HCT116 (cell line): ENCODE measurements around the gene SUPT3H. TPM values are rescaled to one million over a fixed set of nuclear protein-coding genes. Genes with fewer than 3 reads are reported as not detected.

Experiments used
- ATAC-seq: fragments of 200-7000 bp; cut with Tn5 transposase; 2 replicates; pipeline ENCODE4 v1.9.1; 2020; ENCODE audit warnings: mild to moderate bottlenecking, moderate library complexity
- BruUV-seq: library from RNA; stranded (reverse); fragments of 400-500 nt; replicated peaks from 2 replicates; lab custom pipeline; 2021; lab: Mats Ljungman, UMichigan
- CTCF ChIA-PET: fragments of 300-600 bp; sonication (Branson Sonifier 250); formaldehyde crosslinking; loops from one replicate; lab custom pipeline; 2021; ENCODE audit warnings: antibody characterized with exemption; lab: Charles Lee
- POLR2A ChIA-PET: fragments of 300-600, 350-600 bp; sonication (Branson Sonifier 250); formaldehyde crosslinking; loops from one replicate; lab custom pipeline; 2021; ENCODE audit warnings: antibody characterized with exemption; lab: Charles Lee
- RAD21 ChIA-PET, 2 experiments: fragments of 300-600 bp; sonication (Branson Sonifier 250); formaldehyde crosslinking; loops; one replicate each; lab custom pipeline; 2023; ENCODE audit warnings: low total read pairs in 2 of 2; ENCODE audit not compliant: uncharacterized antibody in 2 of 2, unreplicated experiment in 2 of 2, low non-redundant PET in 1 of 2; lab: Charles Lee
- DNase-seq: peaks from one replicate; pipeline ENCODE4 v3.0.0-alpha.2; 2010; ENCODE audit warnings: low read depth, low spot score
- H2AFZ ChIP-seq: fragments of 200-600 bp; shearing (Covaris generic), sonication (generic); 2 replicates; pipeline ENCODE4 v1.6.1; 2017; ENCODE audit warnings: low read depth, mixed run types, mixed read lengths, antibody characterized with exemption, low read length; ENCODE audit not compliant: poor library complexity, severe bottlenecking
- H3K27ac ChIP-seq: 2 replicates; pipeline ENCODE4 v1.5.1; 2012; ENCODE audit warnings: low read depth, low read length
- H3K27me3 ChIP-seq: fragments of 200-600 bp; sonication (generic); 2 replicates; pipeline ENCODE4 v1.6.1; 2016; ENCODE audit warnings: mixed run types, low read length, mixed read lengths; ENCODE audit not compliant: insufficient read depth
- H3K36me3 ChIP-seq, 2 experiments: fragments of 200-500 bp in 1 of 2; fragments of 200-600 bp in 1 of 2; sonication (Bioruptor generic) in 1 of 2; sonication (generic) in 1 of 2; 2 replicates each; pipeline versions ENCODE4 v1.5.1 to v1.6.1; 2014 to 2016; ENCODE audit warnings: low read length in 2 of 2, inconsistent platforms in 1 of 2, mixed read lengths in 1 of 2, mixed run types in 1 of 2; ENCODE audit not compliant: insufficient read depth in 2 of 2, control insufficient read depth in 1 of 2
- H3K4me1 ChIP-seq, 2 experiments: fragments of 200-600 bp in 1 of 2; sonication (generic) in 1 of 2; 2 replicates each; pipeline versions ENCODE4 v1.5.1 to v1.6.1; 2012 to 2017; ENCODE audit warnings: low read length in 2 of 2, inconsistent platforms in 1 of 2, mild to moderate bottlenecking in 1 of 2, mixed read lengths in 1 of 2, mixed run types in 1 of 2, moderate library complexity in 1 of 2; ENCODE audit not compliant: insufficient read depth in 2 of 2, control insufficient read depth in 1 of 2
- H3K4me2 ChIP-seq: fragments of 200-600 bp; sonication (generic); 2 replicates; pipeline ENCODE4 v1.6.1; 2017; ENCODE audit warnings: mixed run types, low read length, mixed read lengths
- H3K4me3 ChIP-seq, 2 experiments: fragments of 200-600 bp in 1 of 2; sonication (generic) in 1 of 2; replicated peaks in 1 of 2; 2 replicates each; pipeline ENCODE4 v1.5.1; 2011 to 2016; ENCODE audit warnings: low read length in 2 of 2, control low read depth in 1 of 2, low read depth in 1 of 2, mild to moderate bottlenecking in 1 of 2, mixed read lengths in 1 of 2, mixed run types in 1 of 2
- H3K79me2 ChIP-seq: fragments of 200-600 bp; sonication (generic); 2 replicates; pipeline ENCODE4 v1.6.1; 2017; ENCODE audit warnings: mild to moderate bottlenecking, mixed run types, low read length, moderate library complexity, mixed read lengths; ENCODE audit not compliant: insufficient read depth
- H3K9ac ChIP-seq: fragments of 200-600 bp; sonication (generic); 2 replicates; pipeline ENCODE4 v1.6.1; 2016; ENCODE audit warnings: low read length, mixed read lengths
- H3K9me2 ChIP-seq: fragments of 200-600 bp; sonication (generic), shearing (Covaris generic); 2 replicates; pipeline ENCODE4 v1.6.1; 2017; ENCODE audit warnings: mixed run types, mild to moderate bottlenecking, moderate library complexity; ENCODE audit not compliant: insufficient read depth
- H3K9me3 ChIP-seq, 2 experiments: fragments of 200-500 bp in 1 of 2; fragments of 200-600 bp in 1 of 2; sonication (Bioruptor generic) in 1 of 2; sonication (generic) in 1 of 2; 2 replicates each; pipeline ENCODE4 v1.6.1; 2014 to 2017; ENCODE audit warnings: low read length in 2 of 2, mixed read lengths in 2 of 2, inconsistent platforms in 1 of 2, low read depth in 1 of 2, mild to moderate bottlenecking in 1 of 2, mixed run types in 1 of 2, moderate library complexity in 1 of 2; ENCODE audit not compliant: control insufficient read depth in 1 of 2, insufficient read depth in 1 of 2
- H4K20me1 ChIP-seq: fragments of 200-600 bp; sonication (generic), shearing (Covaris generic); 2 replicates; pipeline ENCODE4 v1.6.1; 2017; ENCODE audit warnings: mixed run types, mild to moderate bottlenecking, moderate library complexity; ENCODE audit not compliant: insufficient read depth
- CEBPB ChIP-seq: IDR thresholded peaks from 2 replicates; pipeline ENCODE4 v1.6.1; 2012; ENCODE audit warnings: low read depth
- EGR1 ChIP-seq: IDR thresholded peaks from 2 replicates; pipeline ENCODE4 v1.6.1; 2012; ENCODE audit warnings: low read depth
- ELF1 ChIP-seq: IDR thresholded peaks from 2 replicates; pipeline ENCODE4 v1.6.1; 2012; ENCODE audit warnings: low read depth, borderline replicate concordance
- EZH2 ChIP-seq: fragments of 200-600 bp; sonication (generic); IDR thresholded peaks from 2 replicates; pipeline ENCODE4 v1.6.1; 2017; ENCODE audit warnings: antibody characterized with exemption, mixed run types
- FOSL1 ChIP-seq: IDR thresholded peaks from 2 replicates; pipeline ENCODE4 v1.6.1; 2012; ENCODE audit warnings: low read depth
- JUND ChIP-seq: IDR thresholded peaks from 2 replicates; pipeline ENCODE4 v1.6.1; 2012
- MAX ChIP-seq: IDR thresholded peaks from 2 replicates; pipeline ENCODE4 v1.6.1; 2012
- POLR2AphosphoS5 ChIP-seq: IDR thresholded peaks from 2 replicates; pipeline ENCODE4 v1.6.1; 2011; ENCODE audit warnings: mild to moderate bottlenecking, low read depth, low read length, moderate library complexity
- RAD21 ChIP-seq: IDR thresholded peaks from 2 replicates; pipeline ENCODE4 v1.6.1; 2012; ENCODE audit warnings: low read depth, mild to moderate bottlenecking
- SIN3A ChIP-seq: IDR thresholded peaks from 2 replicates; pipeline ENCODE4 v1.6.1; 2012; ENCODE audit warnings: low read depth
- SP1 ChIP-seq: IDR thresholded peaks from 2 replicates; pipeline ENCODE4 v1.6.1; 2012; ENCODE audit warnings: low read depth
- SRF ChIP-seq: IDR thresholded peaks from 2 replicates; pipeline ENCODE4 v1.6.1; 2012; ENCODE audit warnings: low read depth
- TCF7L2 ChIP-seq: IDR thresholded peaks from 2 replicates; pipeline ENCODE4 v1.7.0; 2011; ENCODE audit warnings: borderline replicate concordance, inconsistent platforms; ENCODE audit not compliant: insufficient read depth, insufficient read length; ENCODE audit errors: extremely low read depth
- YY1 ChIP-seq: IDR thresholded peaks from 2 replicates; pipeline ENCODE4 v1.6.1; 2011; ENCODE audit warnings: low read length, low read depth, moderate library complexity, mild to moderate bottlenecking; ENCODE audit not compliant: insufficient replicate concordance; ENCODE audit errors: extremely low read depth
- ZFX ChIP-seq: fragments of 450-650 bp; IDR thresholded peaks from 2 replicates; pipeline ENCODE4 v1.6.1; 2017
- ZNF274 ChIP-seq: fragments of 200-500 bp; sonication (Bioruptor generic); IDR thresholded peaks from 2 replicates; pipeline ENCODE4 v1.6.1; 2014; ENCODE audit warnings: mild to moderate bottlenecking, low read depth, low read length, inconsistent platforms
- intact Hi-C: fragments of 100-400 bp; cut with micrococcal nuclease; formaldehyde crosslinking; loops from 2 replicates; pipeline ENCODE4 v1.10.0; 2022
- total RNA-seq: library from RNA; stranded (reverse); gene quantifications from one replicate; pipeline ENCODE4 v1.2.1, GENCODE V29; 2021; ENCODE audit not compliant: unreplicated experiment
- TF ChIP-seq, protein P1 (sequence below), 3 experiments: fragments of 200-600 bp in 1 of 3; sonication (generic) in 1 of 3; IDR thresholded peaks in 2 of 3; conservative IDR thresholded peaks in 1 of 3; 2 replicates each; pipeline ENCODE4 v1.5.1; 2012 to 2017; ENCODE audit warnings: low read depth in 2 of 3, low read length in 2 of 3, antibody characterized with exemption in 1 of 3, borderline replicate concordance in 1 of 3, control low read depth in 1 of 3, mild to moderate bottlenecking in 1 of 3, mixed read lengths in 1 of 3, mixed run types in 1 of 3, moderate library complexity in 1 of 3; ENCODE audit not compliant: insufficient read depth in 1 of 3
- TF ChIP-seq, protein P2 (sequence below): IDR thresholded peaks from 2 replicates; pipeline ENCODE4 v1.6.1; 2012
- TF ChIP-seq, protein P3 (sequence below): IDR thresholded peaks from 2 replicates; pipeline ENCODE4 v1.6.1; 2011; ENCODE audit warnings: mild to moderate bottlenecking, low read length, moderate library complexity; ENCODE audit not compliant: insufficient replicate concordance; ENCODE audit errors: extremely low read depth
- TF ChIP-seq, protein P4 (sequence below): IDR thresholded peaks from 2 replicates; pipeline ENCODE4 v1.6.1; 2012; ENCODE audit warnings: low read depth

Gene SUPT3H
- total RNA-seq, 1 experiment from 2014 or later = 7.4 TPM

DNA sequence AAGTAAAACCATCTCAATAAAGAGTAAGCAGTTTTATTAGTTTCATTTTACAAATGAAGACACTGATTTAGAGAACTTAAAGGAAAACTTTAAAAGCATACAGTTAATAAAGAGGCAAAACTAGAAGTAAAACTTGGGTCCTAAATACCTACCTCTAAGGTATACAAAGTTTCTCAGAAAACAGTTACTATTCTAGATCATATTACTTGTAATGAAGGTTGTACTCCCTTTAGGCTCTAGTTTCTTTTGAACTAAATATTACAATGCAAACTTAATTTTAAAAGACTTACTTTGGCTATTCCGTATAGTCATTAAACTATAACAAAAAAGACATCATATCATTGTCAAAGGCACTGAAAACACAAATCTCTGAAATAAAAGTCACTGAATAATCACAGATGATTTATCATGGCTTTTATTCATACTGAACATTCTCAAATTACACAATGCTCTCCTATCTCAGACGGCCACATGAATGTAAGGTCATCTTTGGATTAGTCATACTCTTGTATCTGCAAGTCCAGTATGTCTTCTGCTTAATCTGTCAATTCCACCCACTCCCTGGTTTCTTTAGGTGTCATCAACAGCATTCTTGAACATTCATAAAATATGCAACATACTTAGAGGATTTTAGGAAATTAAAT lies 411.2 kb downstream of the SUPT3H start:
- H3K9ac ChIP-seq = no peak overlapping the region
- no peaks in the 10 kb centered on the region for H3K36me3 ChIP-seq
- POLR2A ChIA-PET = no interaction called here
- intact Hi-C loops = no loop called here
- H3K79me2 ChIP-seq = no peaks in the 10 kb centered on the region
- H2AFZ ChIP-seq = no peak overlapping the region
- H3K9me3 ChIP-seq = no peaks in the 10 kb centered on the region
- H3K4me2 ChIP-seq = peak overlapping the region; percentile 50
- CTCF ChIA-PET = no interaction called here
- H3K9me2 ChIP-seq = no peaks in the 10 kb centered on the region
- no peak overlapping the region for H3K4me3 ChIP-seq
- H3K4me1 ChIP-seq = peaks cover 12 to 19% of the 10 kb centered on the region in 2 experiments
- no peaks in the 10 kb centered on the region for H4K20me1 ChIP-seq
- RAD21 ChIA-PET = no interaction called here
- no peak overlapping the region for H3K27ac ChIP-seq
- ATAC-seq (peak; percentile 96), DNase-seq (peak; percentile 65)
- no peaks in the 10 kb centered on the region for H3K27me3 ChIP-seq
- BruUV-seq = no TSS peak
- TF ChIP-seq SRF = no peak
- TF ChIP-seq ZNF274 = no peak
- TF ChIP-seq SIN3A = 0 out of 2 replicates have a peak, but pooled peaks have one; percentile 50
- TF ChIP-seq JUND = peak; percentile 73; the same call in 1 of the 2 replicates
- TF ChIP-seq, protein P1, sequence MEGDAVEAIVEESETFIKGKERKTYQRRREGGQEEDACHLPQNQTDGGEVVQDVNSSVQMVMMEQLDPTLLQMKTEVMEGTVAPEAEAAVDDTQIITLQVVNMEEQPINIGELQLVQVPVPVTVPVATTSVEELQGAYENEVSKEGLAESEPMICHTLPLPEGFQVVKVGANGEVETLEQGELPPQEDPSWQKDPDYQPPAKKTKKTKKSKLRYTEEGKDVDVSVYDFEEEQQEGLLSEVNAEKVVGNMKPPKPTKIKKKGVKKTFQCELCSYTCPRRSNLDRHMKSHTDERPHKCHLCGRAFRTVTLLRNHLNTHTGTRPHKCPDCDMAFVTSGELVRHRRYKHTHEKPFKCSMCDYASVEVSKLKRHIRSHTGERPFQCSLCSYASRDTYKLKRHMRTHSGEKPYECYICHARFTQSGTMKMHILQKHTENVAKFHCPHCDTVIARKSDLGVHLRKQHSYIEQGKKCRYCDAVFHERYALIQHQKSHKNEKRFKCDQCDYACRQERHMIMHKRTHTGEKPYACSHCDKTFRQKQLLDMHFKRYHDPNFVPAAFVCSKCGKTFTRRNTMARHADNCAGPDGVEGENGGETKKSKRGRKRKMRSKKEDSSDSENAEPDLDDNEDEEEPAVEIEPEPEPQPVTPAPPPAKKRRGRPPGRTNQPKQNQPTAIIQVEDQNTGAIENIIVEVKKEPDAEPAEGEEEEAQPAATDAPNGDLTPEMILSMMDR (IDR thresholded peaks at IDR 0.05 in 2 of 3, conservative IDR thresholded peaks at IDR 0.05 in 1 of 3; ENCODE audit: borderline replicate concordance in 1 of 3, insufficient read depth in 1 of 3, low read depth in 2 of 3, low read length in 2 of 3) = no peak
- no peak for TF ChIP-seq ZFX
- TF ChIP-seq, protein P2, sequence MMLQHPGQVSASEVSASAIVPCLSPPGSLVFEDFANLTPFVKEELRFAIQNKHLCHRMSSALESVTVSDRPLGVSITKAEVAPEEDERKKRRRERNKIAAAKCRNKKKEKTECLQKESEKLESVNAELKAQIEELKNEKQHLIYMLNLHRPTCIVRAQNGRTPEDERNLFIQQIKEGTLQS = no peak
- peak; percentile 75 for TF ChIP-seq CEBPB
- peak; percentile 78 for TF ChIP-seq FOSL1
- peak; percentile 54 for TF ChIP-seq TCF7L2
- peak; percentile 19; the same call in 1 of the 2 replicates for TF ChIP-seq POLR2AphosphoS5
- no peak for TF ChIP-seq MAX
- TF ChIP-seq, protein P3, sequence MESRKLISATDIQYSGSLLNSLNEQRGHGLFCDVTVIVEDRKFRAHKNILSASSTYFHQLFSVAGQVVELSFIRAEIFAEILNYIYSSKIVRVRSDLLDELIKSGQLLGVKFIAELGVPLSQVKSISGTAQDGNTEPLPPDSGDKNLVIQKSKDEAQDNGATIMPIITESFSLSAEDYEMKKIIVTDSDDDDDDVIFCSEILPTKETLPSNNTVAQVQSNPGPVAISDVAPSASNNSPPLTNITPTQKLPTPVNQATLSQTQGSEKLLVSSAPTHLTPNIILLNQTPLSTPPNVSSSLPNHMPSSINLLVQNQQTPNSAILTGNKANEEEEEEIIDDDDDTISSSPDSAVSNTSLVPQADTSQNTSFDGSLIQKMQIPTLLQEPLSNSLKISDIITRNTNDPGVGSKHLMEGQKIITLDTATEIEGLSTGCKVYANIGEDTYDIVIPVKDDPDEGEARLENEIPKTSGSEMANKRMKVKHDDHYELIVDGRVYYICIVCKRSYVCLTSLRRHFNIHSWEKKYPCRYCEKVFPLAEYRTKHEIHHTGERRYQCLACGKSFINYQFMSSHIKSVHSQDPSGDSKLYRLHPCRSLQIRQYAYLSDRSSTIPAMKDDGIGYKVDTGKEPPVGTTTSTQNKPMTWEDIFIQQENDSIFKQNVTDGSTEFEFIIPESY = no peak
- TF ChIP-seq SP1 = peak; percentile 71
- TF ChIP-seq, protein P4, sequence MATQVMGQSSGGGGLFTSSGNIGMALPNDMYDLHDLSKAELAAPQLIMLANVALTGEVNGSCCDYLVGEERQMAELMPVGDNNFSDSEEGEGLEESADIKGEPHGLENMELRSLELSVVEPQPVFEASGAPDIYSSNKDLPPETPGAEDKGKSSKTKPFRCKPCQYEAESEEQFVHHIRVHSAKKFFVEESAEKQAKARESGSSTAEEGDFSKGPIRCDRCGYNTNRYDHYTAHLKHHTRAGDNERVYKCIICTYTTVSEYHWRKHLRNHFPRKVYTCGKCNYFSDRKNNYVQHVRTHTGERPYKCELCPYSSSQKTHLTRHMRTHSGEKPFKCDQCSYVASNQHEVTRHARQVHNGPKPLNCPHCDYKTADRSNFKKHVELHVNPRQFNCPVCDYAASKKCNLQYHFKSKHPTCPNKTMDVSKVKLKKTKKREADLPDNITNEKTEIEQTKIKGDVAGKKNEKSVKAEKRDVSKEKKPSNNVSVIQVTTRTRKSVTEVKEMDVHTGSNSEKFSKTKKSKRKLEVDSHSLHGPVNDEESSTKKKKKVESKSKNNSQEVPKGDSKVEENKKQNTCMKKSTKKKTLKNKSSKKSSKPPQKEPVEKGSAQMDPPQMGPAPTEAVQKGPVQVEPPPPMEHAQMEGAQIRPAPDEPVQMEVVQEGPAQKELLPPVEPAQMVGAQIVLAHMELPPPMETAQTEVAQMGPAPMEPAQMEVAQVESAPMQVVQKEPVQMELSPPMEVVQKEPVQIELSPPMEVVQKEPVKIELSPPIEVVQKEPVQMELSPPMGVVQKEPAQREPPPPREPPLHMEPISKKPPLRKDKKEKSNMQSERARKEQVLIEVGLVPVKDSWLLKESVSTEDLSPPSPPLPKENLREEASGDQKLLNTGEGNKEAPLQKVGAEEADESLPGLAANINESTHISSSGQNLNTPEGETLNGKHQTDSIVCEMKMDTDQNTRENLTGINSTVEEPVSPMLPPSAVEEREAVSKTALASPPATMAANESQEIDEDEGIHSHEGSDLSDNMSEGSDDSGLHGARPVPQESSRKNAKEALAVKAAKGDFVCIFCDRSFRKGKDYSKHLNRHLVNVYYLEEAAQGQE = no peak
- TF ChIP-seq ELF1 = no peak
- peak; percentile 81 for TF ChIP-seq EGR1
- TF ChIP-seq EZH2 = no peak
- peak; percentile 29; the same call in 1 of the 2 replicates for TF ChIP-seq RAD21
- TF ChIP-seq YY1 = no peak
